Epithelial cell of prostate (primary cell): Measurements from ENCODE around the gene PDCD7.
"Not testable (repeated sequence)": the region's sequence is repeated elsewhere in the genome, so short reads cannot be mapped to it uniquely, and the experiment has no call there.

Experiments used
- DNase-seq: peaks from one replicate; pipeline ENCODE4 v3.0.0-alpha.2; 2011; ENCODE audit warnings: low read depth, low spot score
- H3K27ac ChIP-seq: fragments of 450-650 bp; 2 replicates; pipeline ENCODE4 v1.5.1; 2017; ENCODE audit warnings: mild to moderate bottlenecking

The PDCD7 gene

DNA sequence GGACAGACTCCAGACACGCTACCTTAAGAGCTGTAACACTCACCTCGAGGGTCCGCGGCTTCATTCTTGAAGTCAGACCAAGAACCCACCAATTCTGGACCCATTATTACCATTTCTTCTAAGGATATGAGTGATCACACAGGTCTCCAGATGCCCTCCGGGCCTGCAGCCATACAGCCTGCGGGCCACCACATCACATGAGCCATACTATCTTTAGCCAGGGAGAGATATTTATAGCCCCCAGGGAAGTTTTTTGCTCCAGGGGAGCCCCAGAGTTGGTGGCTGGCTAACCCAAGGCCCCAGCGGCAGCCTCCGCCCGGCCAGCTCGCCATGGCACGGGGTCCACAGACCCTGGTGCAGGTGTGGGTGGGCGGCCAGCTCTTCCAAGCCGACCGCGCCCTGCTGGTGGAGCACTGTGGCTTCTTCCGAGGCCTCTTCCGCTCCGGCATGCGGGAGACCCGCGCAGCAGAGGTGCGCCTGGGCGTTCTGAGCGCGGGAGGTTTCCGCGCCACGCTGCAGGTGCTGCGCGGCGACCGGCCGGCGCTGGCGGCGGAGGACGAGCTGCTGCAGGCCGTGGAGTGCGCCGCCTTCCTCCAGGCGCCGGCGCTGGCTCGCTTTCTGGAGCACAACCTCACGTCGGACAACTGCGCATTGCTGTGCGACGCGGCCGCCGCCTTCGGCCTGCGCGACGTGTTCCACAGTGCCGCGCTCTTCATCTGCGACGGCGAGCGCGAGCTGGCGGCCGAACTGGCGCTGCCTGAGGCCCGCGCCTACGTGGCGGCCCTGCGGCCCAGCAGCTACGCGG, 56.9 kb downstream of the PDCD7 start, which contains the start of gene KBTBD13:
KBTBD13 (plus strand) TSS at position 261 of the 805 bp plus-strand sequence; CDS start at position 331, 70 bp downstream.
- H3K27ac ChIP-seq: no peak within 1 kb of the TSS
- DNase-seq: no peak

- not testable (repeated sequence) for DNase-seq, H3K27ac ChIP-seq
These were observed 57.8 kb downstream of the PDCD7 start for GRCh38 chr15:65075607-65076395.

- DNase-seq, H3K27ac ChIP-seq: not testable (repeated sequence)
These were observed 58.7 kb downstream of the PDCD7 start for GRCh38 chr15:65074946-65075345.

- no peak overlapping the region for H3K27ac ChIP-seq
- DNase-seq: no peak
These were observed 61.0 kb downstream of the PDCD7 start for GRCh38 chr15:65072617-65073016.

DNA sequence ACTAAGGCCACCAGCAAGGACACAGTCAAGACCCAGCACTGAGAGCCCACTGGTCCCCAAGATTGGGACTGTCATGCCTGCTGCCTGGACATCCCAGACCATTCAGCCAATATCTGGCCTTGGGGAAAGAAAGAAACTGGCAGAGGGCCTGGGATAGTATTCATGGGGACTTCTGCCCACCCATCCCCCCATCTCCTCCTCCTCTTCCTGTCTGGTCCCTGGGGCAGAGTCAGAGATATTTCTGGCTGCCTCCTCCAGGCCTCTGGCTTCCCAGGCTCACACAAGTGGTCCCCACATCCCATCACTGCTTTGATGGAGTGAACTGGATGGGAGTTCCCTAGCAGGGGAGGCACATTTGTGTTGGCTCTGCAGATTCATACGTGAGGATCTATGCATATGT, 61.6 kb downstream of the PDCD7 start:
- no peak overlapping the region for H3K27ac ChIP-seq
- DNase-seq: no peak

DNA sequence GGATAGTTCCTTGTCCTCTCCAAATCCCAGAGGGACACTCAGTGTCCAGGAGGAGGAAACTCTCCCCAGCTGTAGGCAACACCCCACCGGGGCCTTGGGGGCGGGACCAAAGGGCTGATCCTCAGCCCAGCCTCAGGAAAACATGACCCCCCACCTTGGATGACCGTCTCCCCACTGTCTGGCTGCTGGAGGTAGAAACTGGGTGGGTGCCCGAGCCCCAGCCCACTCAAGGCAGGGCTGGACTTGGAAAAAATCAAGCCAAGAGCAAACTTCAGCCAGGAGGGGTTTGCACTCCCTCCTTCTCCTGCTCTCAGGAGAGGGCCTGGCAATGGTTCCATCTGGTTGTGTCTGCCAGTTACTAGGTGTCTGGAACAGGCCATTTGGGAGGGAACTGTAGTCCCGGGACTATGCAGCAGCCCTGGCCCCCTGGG, 62.2 kb downstream of the PDCD7 start:
- H3K27ac ChIP-seq: no peak overlapping the region
- no peak for DNase-seq

GRCh38 chr15:65069779-65070546, 63.6 kb downstream of the PDCD7 start:
- no peak overlapping the region for H3K27ac ChIP-seq
- DNase-seq: no peak

GRCh38 chr15:65069179-65069578, 64.4 kb downstream of the PDCD7 start:
- no peak for DNase-seq
- no peak overlapping the region for H3K27ac ChIP-seq

DNA sequence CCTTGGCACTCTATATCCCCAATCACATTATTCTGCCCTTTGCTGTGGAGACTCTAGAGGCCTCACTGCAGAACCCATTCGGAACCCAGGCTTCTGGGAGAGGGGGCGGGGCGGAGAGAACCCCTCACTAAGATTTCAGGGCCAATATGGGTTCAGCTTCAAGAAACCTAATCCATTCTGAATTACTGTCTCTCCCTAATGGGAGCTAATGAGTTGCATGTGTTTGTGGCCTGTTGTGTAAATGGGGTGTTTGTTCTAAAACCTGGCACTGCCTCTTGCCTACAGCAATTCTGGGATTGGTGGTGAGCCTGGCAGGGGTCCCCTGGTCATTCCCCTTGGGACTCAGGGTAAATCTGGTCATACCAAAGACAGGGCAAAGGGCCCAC, 65.2 kb downstream of the PDCD7 start:
- no peak overlapping the region for H3K27ac ChIP-seq
- no peak for DNase-seq

DNA sequence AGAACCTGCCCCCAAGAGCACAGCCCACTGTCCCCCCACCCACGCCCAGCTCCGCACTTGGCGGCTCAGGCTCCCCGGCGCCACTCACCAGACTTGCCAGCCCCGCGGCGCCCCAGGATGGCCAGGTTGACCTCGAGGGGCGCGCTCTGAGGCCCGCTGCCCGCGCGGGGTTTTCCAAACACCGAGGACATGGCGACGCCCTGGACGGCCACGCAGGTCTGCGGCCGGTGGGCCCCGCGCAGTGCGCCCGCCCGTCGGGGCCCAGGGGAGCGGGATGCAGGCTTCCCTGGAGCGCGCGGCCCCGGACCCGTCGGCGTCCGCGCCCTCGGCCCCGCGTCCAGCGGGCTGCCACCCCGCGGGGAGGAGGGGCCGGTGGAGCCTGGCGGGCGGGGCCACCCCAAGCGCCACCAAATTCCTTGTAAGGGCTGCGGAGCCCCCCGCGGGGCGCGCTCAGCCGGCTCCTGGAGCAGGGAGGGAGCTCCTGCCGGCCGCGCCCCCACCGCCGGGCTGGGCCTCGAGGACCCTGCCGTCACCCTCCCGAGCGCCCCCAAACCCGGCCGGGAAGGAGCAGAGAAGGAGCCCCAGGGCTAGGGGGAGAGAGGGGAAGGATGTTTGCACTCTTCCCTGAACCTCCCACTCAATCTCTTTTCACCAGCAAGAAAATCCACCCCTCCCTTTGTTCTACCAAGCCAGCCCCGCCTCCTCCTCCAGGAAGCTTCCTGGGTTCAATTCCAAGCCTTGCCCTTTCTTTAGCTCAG, 65.8 kb downstream of the PDCD7 start, which contains the start of gene RASL12:
RASL12 (minus strand) TSS at position 347 of the 758 bp plus-strand sequence; CDS start at position 191, 156 bp downstream.
- DNase-seq: no peak
- H3K27ac ChIP-seq: no peak within 1 kb of the TSS
